HAP-1 (cell line): ENCODE results near the gene DGKI.

Experiments
- DNase-seq, 2 experiments: peaks; one replicate each; pipeline ENCODE4 v3.0.0-alpha.2; 2016 to 2020; ENCODE audit warnings: low spot score in 2 of 2
- H3K27me3 ChIP-seq: fragments of 250-450 bp; sonication (Bioruptor Pico); 2 replicates; pipeline ENCODE4 v1.5.1; 2020; ENCODE audit warnings: low read depth, mild to moderate bottlenecking, moderate library complexity
- H3K36me3 ChIP-seq: fragments of 250-450 bp; sonication (Bioruptor Pico); replicated peaks from 2 replicates; pipeline ENCODE4 v1.5.1; 2020; ENCODE audit warnings: mild to moderate bottlenecking
- H3K4me1 ChIP-seq: fragments of 250-450 bp; sonication (Bioruptor Pico); 2 replicates; pipeline ENCODE4 v1.5.1; 2020; ENCODE audit warnings: mild to moderate bottlenecking
- H3K4me3 ChIP-seq: fragments of 250-450 bp; sonication (Bioruptor Pico); 2 replicates; pipeline ENCODE4 v1.5.1; 2020; ENCODE audit warnings: mild to moderate bottlenecking, moderate library complexity
- H3K9me3 ChIP-seq: fragments of 250-450 bp; sonication (Bioruptor Pico); 2 replicates; pipeline ENCODE4 v1.5.1; 2020; ENCODE audit warnings: mild to moderate bottlenecking, moderate library complexity
- in situ Hi-C: fragments of 300-500 bp; cut with MboI; formaldehyde crosslinking; loops from 3 replicates; pipeline ENCODE4 v1.14.3; 2020; ENCODE audit warnings: low sequenced_read_pairs, inconsistent platforms, mixed read lengths

Gene DGKI

GRCh38 chr7:137335814-137336213, 511.0 kb downstream of the DGKI start:
- Histone ChIP-seq H3K4me3 (no peak overlapping the region), H3K36me3 (no peaks in the 10 kb centered on the region), H3K27me3 (no peaks in the 10 kb centered on the region), H3K9me3 (no peaks in the 10 kb centered on the region), H3K4me1 (no peaks in the 10 kb centered on the region)
- no peak for DNase-seq
- in situ Hi-C loops = no loop called here

- no peaks in the 10 kb centered on the region for H3K4me1 ChIP-seq
- in situ Hi-C loops = no loop called here
- no peak for DNase-seq
- H3K36me3 ChIP-seq = no peaks in the 10 kb centered on the region
- no peak overlapping the region for H3K4me3 ChIP-seq
- no peaks in the 10 kb centered on the region for H3K27me3 ChIP-seq
- no peaks in the 10 kb centered on the region for H3K9me3 ChIP-seq
These were observed 515.4 kb downstream of the DGKI start for GRCh38 chr7:137331378-137331777.
